SK-N-MC (cell line): Measurements from ENCODE around the gene SRP9.

Experiments used
- EZH2 ChIP-seq: fragments of 200-600 bp; sonication (generic); IDR thresholded peaks from one replicate; pipeline ENCODE4 v1.6.1; 2017; ENCODE audit warnings: antibody characterized with exemption
- POLR2AphosphoS5 ChIP-seq: IDR thresholded peaks from 2 replicates; pipeline ENCODE4 v1.6.1; 2012; ENCODE audit warnings: mild to moderate bottlenecking, low read depth, low read length, borderline replicate concordance

DNA sequence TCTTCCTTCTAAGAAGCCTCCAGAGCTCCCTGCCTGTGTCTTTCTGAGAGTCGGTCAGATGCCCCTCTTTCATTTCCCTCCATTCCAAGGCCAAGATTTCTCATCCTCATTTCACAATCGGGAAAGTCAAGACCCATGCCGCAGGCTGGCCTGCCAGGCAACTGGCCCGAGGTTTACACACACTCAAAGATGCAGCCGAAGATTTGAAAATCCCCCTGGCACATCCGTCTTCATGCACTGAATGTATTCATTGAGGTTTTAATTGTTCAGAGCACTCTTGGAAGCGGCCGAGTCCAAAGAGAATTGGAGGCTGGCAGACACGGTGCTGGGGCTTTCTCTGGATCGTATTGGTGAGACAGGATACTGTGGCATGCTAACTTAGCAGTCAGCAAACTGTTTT, 29.1 kb upstream of the SRP9 start:
- no peak for TF ChIP-seq EZH2
- no peak for TF ChIP-seq POLR2AphosphoS5
